ENCODE data around the gene CBX2.

The CBX2 gene

GRCh38 chr17:79777894-79778503, at the start of gene CBX2:
Gene CBX2 (plus strand): TSS chr17:79778148. CDS start chr17:79778236, 88 bp downstream.
- no peaks in the 10 kb centered on the region for H4K20me1 ChIP-seq (ENCODE audit: insufficient read depth, low read length)
- H3K36me3 ChIP-seq (ENCODE audit: insufficient read depth, low read length) = peaks cover 11% of the 10 kb centered on the region; the same call in 1 of the 2 replicates
- no peak for TF ChIP-seq EZH2 (IDR thresholded peaks at IDR 0.05; ENCODE audit: borderline replicate concordance, low read length)
- TF ChIP-seq, protein P1, sequence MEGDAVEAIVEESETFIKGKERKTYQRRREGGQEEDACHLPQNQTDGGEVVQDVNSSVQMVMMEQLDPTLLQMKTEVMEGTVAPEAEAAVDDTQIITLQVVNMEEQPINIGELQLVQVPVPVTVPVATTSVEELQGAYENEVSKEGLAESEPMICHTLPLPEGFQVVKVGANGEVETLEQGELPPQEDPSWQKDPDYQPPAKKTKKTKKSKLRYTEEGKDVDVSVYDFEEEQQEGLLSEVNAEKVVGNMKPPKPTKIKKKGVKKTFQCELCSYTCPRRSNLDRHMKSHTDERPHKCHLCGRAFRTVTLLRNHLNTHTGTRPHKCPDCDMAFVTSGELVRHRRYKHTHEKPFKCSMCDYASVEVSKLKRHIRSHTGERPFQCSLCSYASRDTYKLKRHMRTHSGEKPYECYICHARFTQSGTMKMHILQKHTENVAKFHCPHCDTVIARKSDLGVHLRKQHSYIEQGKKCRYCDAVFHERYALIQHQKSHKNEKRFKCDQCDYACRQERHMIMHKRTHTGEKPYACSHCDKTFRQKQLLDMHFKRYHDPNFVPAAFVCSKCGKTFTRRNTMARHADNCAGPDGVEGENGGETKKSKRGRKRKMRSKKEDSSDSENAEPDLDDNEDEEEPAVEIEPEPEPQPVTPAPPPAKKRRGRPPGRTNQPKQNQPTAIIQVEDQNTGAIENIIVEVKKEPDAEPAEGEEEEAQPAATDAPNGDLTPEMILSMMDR (IDR thresholded peaks at IDR 0.05; ENCODE audit: low read length) = no peak
- no peak within 1 kb of the TSS for H2AFZ ChIP-seq (ENCODE audit: low read length)
- peak within 1 kb of the TSS; percentile 1 for H3K27ac ChIP-seq (ENCODE audit: low read depth, low read length, poor library complexity, severe bottlenecking)
- H3K4me3 ChIP-seq (ENCODE audit: low read depth, low read length, poor library complexity, severe bottlenecking) = peak within 1 kb of the TSS; percentile 81
- 0 out of 2 replicates have a peak, but pooled peaks cover 3% of the 10 kb centered on the region for H3K27me3 ChIP-seq (ENCODE audit: insufficient read depth, low read length)
- H3K79me2 ChIP-seq (ENCODE audit: insufficient read depth, low read length) = no peaks in the 10 kb centered on the region
- H3K9ac ChIP-seq (ENCODE audit: low read length) = peak within 1 kb of the TSS; percentile 95
- H3K9me2 ChIP-seq (ENCODE audit: low read depth, low read length) = no peaks in the 10 kb centered on the region
- H3F3A ChIP-seq (ENCODE audit: insufficient read depth, low read length) = peaks cover 5% of the 10 kb centered on the region; the same call in 1 of the 2 replicates
- H3K9me3 ChIP-seq (ENCODE audit: low read length) = no peaks in the 10 kb centered on the region
- peak within 1 kb of the TSS; percentile 99 for H3K4me2 ChIP-seq (ENCODE audit: low read length)
- H3K4me1 ChIP-seq (ENCODE audit: insufficient read depth, low read length, severe bottlenecking) = peaks cover 20% of the 10 kb centered on the region

DNA sequence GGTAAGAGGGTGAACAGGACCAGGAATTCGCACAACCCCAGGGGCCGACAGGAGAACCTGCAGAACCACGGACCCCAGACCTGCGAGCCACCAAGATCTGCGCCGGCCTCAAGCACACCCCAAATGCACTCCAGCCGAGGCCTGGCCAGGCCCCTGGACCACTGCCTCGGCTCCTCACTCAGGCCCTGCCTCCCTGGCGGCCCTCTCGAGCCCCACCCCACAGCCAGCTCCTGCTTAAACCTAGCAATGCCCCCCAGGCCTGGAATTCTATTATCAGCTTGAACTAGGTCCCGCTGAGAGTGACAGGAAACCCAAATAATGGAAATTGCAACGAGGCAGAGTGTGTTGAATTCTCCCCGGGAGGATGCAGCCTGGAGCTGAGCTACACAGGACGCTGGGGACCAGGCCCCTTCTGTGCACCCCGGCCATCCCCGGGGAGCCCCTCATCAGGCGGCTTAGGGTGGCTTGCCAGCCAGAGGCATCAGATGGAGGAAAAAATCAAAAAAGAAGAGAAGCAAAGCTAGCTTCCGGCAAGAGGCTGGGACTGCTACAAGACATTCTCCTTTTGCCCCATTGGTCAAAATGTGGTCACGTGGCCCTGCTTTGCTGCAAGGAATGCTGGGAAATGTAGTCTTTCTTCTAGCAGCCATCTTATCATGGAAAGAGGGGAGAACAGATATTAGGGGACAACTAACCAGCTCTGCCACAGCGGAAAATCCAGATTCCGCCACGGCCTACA, 49.6 kb upstream of the CBX2 start:
- Histone ChIP-seq H3K4me3 (ENCODE audit: low read depth, low read length, poor library complexity, severe bottlenecking) (peak overlapping the region; percentile 46), H3K79me2 (ENCODE audit: insufficient read depth, low read length) (no peaks in the 10 kb centered on the region), H3F3A (ENCODE audit: insufficient read depth, low read length) (no peaks in the 10 kb centered on the region), H3K9ac (ENCODE audit: low read length) (peak overlapping the region; percentile 21; the same call in 1 of the 2 replicates), H3K9me3 (ENCODE audit: low read length) (no peaks in the 10 kb centered on the region), H3K4me1 (ENCODE audit: insufficient read depth, low read length, severe bottlenecking) (peaks cover 27% of the 10 kb centered on the region), H3K27ac (ENCODE audit: low read depth, low read length, poor library complexity, severe bottlenecking) (no peak overlapping the region), H3K4me2 (ENCODE audit: low read length) (peak overlapping the region; percentile 59), H4K20me1 (ENCODE audit: insufficient read depth, low read length) (no peaks in the 10 kb centered on the region), H3K9me2 (ENCODE audit: low read depth, low read length) (no peaks in the 10 kb centered on the region), H3K36me3 (ENCODE audit: insufficient read depth, low read length) (no peaks in the 10 kb centered on the region), H2AFZ (ENCODE audit: low read length) (peak overlapping the region; percentile 91), H3K27me3 (ENCODE audit: insufficient read depth, low read length) (no peaks in the 10 kb centered on the region)
- TF ChIP-seq, protein P1 (IDR thresholded peaks at IDR 0.05; ENCODE audit: low read length) = no peak
- no peak for TF ChIP-seq EZH2 (IDR thresholded peaks at IDR 0.05; ENCODE audit: borderline replicate concordance, low read length)

DNA sequence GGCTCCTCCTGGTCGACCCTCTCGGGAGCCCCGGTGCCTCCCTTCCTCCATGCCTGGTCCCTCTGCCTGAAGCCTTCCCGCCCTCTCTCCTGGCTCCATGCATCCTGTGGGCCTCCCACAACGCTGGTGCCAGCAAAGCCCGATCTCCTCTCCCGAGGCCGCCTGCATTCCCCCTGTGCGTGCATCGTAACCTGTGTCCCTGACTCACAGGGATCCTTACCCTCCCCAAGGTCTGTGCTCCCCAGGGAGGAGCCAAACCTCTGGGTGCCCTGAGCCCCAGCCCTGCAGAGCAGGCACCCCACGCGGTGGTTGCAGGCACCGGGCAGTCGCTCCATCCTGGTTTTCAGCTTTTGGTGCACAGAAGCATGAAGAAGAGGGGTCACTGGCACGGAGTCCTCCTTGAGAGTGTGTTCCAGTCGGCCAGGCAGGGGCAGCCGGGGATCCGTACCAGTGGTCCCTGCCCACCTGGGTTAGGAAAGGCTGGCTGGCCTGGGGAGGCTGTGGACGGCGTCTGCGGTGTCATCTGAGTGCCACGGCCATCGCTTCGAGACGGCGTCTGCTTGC, 49.0 kb upstream of the CBX2 start:
- H3K4me1 ChIP-seq (ENCODE audit: insufficient read depth, low read length, severe bottlenecking) = peaks cover 31% of the 10 kb centered on the region
- no peaks in the 10 kb centered on the region for H3F3A ChIP-seq (ENCODE audit: insufficient read depth, low read length)
- no peaks in the 10 kb centered on the region for H3K9me2 ChIP-seq (ENCODE audit: low read depth, low read length)
- H3K4me2 ChIP-seq (ENCODE audit: low read length) = peak overlapping the region; percentile 59
- H3K9ac ChIP-seq (ENCODE audit: low read length) = peak overlapping the region; percentile 12; the same call in 1 of the 2 replicates
- peak overlapping the region; percentile 91 for H2AFZ ChIP-seq (ENCODE audit: low read length)
- TF ChIP-seq EZH2 (IDR thresholded peaks at IDR 0.05; ENCODE audit: borderline replicate concordance, low read length) = no peak
- no peak overlapping the region for H3K27ac ChIP-seq (ENCODE audit: low read depth, low read length, poor library complexity, severe bottlenecking)
- no peaks in the 10 kb centered on the region for H4K20me1 ChIP-seq (ENCODE audit: insufficient read depth, low read length)
- H3K9me3 ChIP-seq (ENCODE audit: low read length) = no peaks in the 10 kb centered on the region
- no peaks in the 10 kb centered on the region for H3K79me2 ChIP-seq (ENCODE audit: insufficient read depth, low read length)
- H3K27me3 ChIP-seq (ENCODE audit: insufficient read depth, low read length) = no peaks in the 10 kb centered on the region
- peak overlapping the region; percentile 46 for H3K4me3 ChIP-seq (ENCODE audit: low read depth, low read length, poor library complexity, severe bottlenecking)
- H3K36me3 ChIP-seq (ENCODE audit: insufficient read depth, low read length) = no peaks in the 10 kb centered on the region
